Astrocyte (in vitro differentiated cells and primary cell): ENCODE data around the gene HLA-G.

ENCODE experiments used
- EZH2 ChIP-seq: IDR thresholded peaks from 2 replicates; pipeline ENCODE4 v1.6.1; 2012; ENCODE audit warnings: mild to moderate bottlenecking, low read length, inconsistent platforms; ENCODE audit not compliant: insufficient read depth
- TF ChIP-seq, protein P1 (sequence below): IDR thresholded peaks from 2 replicates; pipeline ENCODE4 v1.5.1; 2011; ENCODE audit warnings: low read depth, mild to moderate bottlenecking, inconsistent platforms, low read length, moderate library complexity; ENCODE audit not compliant: insufficient read depth

- TF ChIP-seq, protein P1, sequence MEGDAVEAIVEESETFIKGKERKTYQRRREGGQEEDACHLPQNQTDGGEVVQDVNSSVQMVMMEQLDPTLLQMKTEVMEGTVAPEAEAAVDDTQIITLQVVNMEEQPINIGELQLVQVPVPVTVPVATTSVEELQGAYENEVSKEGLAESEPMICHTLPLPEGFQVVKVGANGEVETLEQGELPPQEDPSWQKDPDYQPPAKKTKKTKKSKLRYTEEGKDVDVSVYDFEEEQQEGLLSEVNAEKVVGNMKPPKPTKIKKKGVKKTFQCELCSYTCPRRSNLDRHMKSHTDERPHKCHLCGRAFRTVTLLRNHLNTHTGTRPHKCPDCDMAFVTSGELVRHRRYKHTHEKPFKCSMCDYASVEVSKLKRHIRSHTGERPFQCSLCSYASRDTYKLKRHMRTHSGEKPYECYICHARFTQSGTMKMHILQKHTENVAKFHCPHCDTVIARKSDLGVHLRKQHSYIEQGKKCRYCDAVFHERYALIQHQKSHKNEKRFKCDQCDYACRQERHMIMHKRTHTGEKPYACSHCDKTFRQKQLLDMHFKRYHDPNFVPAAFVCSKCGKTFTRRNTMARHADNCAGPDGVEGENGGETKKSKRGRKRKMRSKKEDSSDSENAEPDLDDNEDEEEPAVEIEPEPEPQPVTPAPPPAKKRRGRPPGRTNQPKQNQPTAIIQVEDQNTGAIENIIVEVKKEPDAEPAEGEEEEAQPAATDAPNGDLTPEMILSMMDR, result no peak
- TF ChIP-seq EZH2, result no peak
Measured at GRCh38 chr6:29791162-29791561, 36.5 kb upstream of the HLA-G start.
